Activated T-cell treated with anti-CD3 and anti-CD28 coated beads for 48 hours (primary cell): Measurements from ENCODE around the gene TRANK1.
A peak's percentile ranks its signal among the peaks of the same experiment; 100 is the strongest.
"Not testable (repeated sequence)": the region's sequence is repeated elsewhere in the genome, so short reads cannot be mapped to it uniquely, and the experiment has no call there.

Experiments
- DNase-seq: peaks from one replicate; pipeline ENCODE4 v3.0.0-alpha.2; 2020; ENCODE audit warnings: low read depth

Gene TRANK1

GRCh38 chr3:36919439-36920160, 25.3 kb downstream of the TRANK1 start:
- DNase-seq = no peak

- DNase-seq = no peak
Observed at GRCh38 chr3:36918050-36918449, 26.8 kb downstream of the TRANK1 start.

- no peak for DNase-seq
Observed at GRCh38 chr3:36911990-36912804, 32.7 kb downstream of the TRANK1 start.

GRCh38 chr3:36909666-36910065, 35.2 kb downstream of the TRANK1 start:
- no peak for DNase-seq

- DNase-seq = no peak
Observed at GRCh38 chr3:36909181-36909580, 35.7 kb downstream of the TRANK1 start.

GRCh38 chr3:36908647-36909180, 36.1 kb downstream of the TRANK1 start:
- DNase-seq = no peak

- peak; percentile 35 for DNase-seq
Observed at GRCh38 chr3:36907911-36908646, 36.8 kb downstream of the TRANK1 start.

GRCh38 chr3:36906504-36907149, 38.2 kb downstream of the TRANK1 start:
- DNase-seq = no peak

- no peak for DNase-seq
Observed at GRCh38 chr3:36905545-36905944, 39.3 kb downstream of the TRANK1 start.

- DNase-seq = no peak
Observed at GRCh38 chr3:36904641-36905040, 40.2 kb downstream of the TRANK1 start.

- DNase-seq = not testable (repeated sequence)
Observed at GRCh38 chr3:36904065-36904464, 40.8 kb downstream of the TRANK1 start.

GRCh38 chr3:36903119-36903882, 41.6 kb downstream of the TRANK1 start:
- no peak for DNase-seq

GRCh38 chr3:36901588-36901987, 43.3 kb downstream of the TRANK1 start:
- no peak for DNase-seq

- no peak for DNase-seq
Observed at GRCh38 chr3:36900474-36901443, 44.1 kb downstream of the TRANK1 start.

GRCh38 chr3:36895496-36896409, 49.1 kb downstream of the TRANK1 start:
- no peak for DNase-seq

- DNase-seq = no peak
Observed at GRCh38 chr3:36894914-36895313, 49.9 kb downstream of the TRANK1 start.

- no peak for DNase-seq
Observed at GRCh38 chr3:36893826-36894225, 51.0 kb downstream of the TRANK1 start.

- DNase-seq = no peak
Observed at GRCh38 chr3:36893137-36893557, 51.7 kb downstream of the TRANK1 start.
